H1 (cell line): ENCODE data around the gene FBLIM1. TPM values are rescaled to one million over a fixed set of nuclear protein-coding genes. Genes with fewer than 3 reads are reported as not detected.

Experiments
- CTCF ChIA-PET: fragments of 300-600 bp; sonication (Branson Sonifier 250); formaldehyde crosslinking; loops from one replicate; lab custom pipeline; 2021; ENCODE audit not compliant: partially characterized antibody; lab: Charles Lee
- POLR2A ChIA-PET: fragments of 300-600 bp; sonication (Branson Sonifier 250); formaldehyde crosslinking; loops from one replicate; lab custom pipeline; 2021; ENCODE audit warnings: inconsistent platforms; ENCODE audit not compliant: partially characterized antibody; lab: Charles Lee
- DNase-seq, 2 experiments: peaks; one replicate each; pipeline versions ENCODE4 v3.0.0 to v3.0.0-alpha.2; 2010 to 2022; ENCODE audit warnings: low spot score in 2 of 2, low read depth in 1 of 2, mixed read lengths in 1 of 2
- FAIRE-seq: peaks from 2 replicates; lab custom pipeline; 2011; peaks lifted over from hg19 to GRCh38; lab: Jason Lieb, UNC
- H2AFZ ChIP-seq: 2 replicates; pipeline ENCODE4 v1.8.1; 2012; ENCODE audit warnings: low read length, inconsistent platforms
- H2AK5ac ChIP-seq: 2 replicates; pipeline ENCODE4 v1.6.1; 2013; ENCODE audit warnings: low read depth, low read length
- H2BK120ac ChIP-seq: replicated peaks from 2 replicates; pipeline ENCODE3; 2013; ENCODE audit warnings: low read depth, low read length, inconsistent platforms
- H2BK12ac ChIP-seq: 2 replicates; pipeline ENCODE4 v1.6.1; 2013; ENCODE audit warnings: low read depth, low read length
- H2BK15ac ChIP-seq: 2 replicates; pipeline ENCODE4 v1.6.1; 2013; ENCODE audit warnings: low read length
- H2BK20ac ChIP-seq: 2 replicates; pipeline ENCODE4 v1.6.1; 2013; ENCODE audit warnings: low read length
- H2BK5ac ChIP-seq: 2 replicates; pipeline ENCODE4 v1.6.1; 2013; ENCODE audit warnings: low read depth, low read length
- H3K14ac ChIP-seq: 2 replicates; pipeline ENCODE4 v1.6.1; 2013; ENCODE audit warnings: inconsistent platforms; ENCODE audit not compliant: insufficient read length
- H3K18ac ChIP-seq: 2 replicates; pipeline ENCODE4 v1.6.1; 2013; ENCODE audit warnings: low read length; ENCODE audit errors: extremely low read depth
- H3K23ac ChIP-seq: 2 replicates; pipeline ENCODE4 v1.6.1; 2013; ENCODE audit warnings: inconsistent platforms; ENCODE audit not compliant: insufficient read length
- H3K23me2 ChIP-seq: 2 replicates; pipeline ENCODE4 v1.6.1; 2013; ENCODE audit warnings: low read depth, low read length
- H3K27ac ChIP-seq: 2 replicates; pipeline ENCODE4 v1.6.1; 2011; ENCODE audit warnings: low read depth, low read length, inconsistent platforms
- H3K27me3 ChIP-seq, 4 experiments: replicated peaks in 1 of 4; 1 replicate in 1 of 4; 2 replicates in 3 of 4; pipeline versions ENCODE4 v1.6.1 to v1.8.1; 2011 to 2013; ENCODE audit warnings: low read length in 3 of 4, mild to moderate bottlenecking in 3 of 4, inconsistent platforms in 2 of 4, mixed read lengths in 2 of 4, moderate library complexity in 1 of 4; ENCODE audit not compliant: control insufficient read depth in 3 of 4, insufficient read depth in 3 of 4; ENCODE audit errors: extremely low read depth in 1 of 4
- H3K36me3 ChIP-seq, 4 experiments: 2 replicates each; pipeline versions ENCODE4 v1.6.1 to v1.8.1; 2011 to 2013; ENCODE audit warnings: mild to moderate bottlenecking in 4 of 4, low read length in 3 of 4, moderate library complexity in 2 of 4, control low read depth in 1 of 4, inconsistent platforms in 1 of 4; ENCODE audit not compliant: insufficient read depth in 4 of 4, control insufficient read depth in 2 of 4
- H3K4ac ChIP-seq: replicated peaks from 2 replicates; pipeline ENCODE3; 2013; ENCODE audit warnings: low read length, low read depth, mixed read lengths, inconsistent platforms; ENCODE audit not compliant: insufficient read length
- H3K4me1 ChIP-seq, 4 experiments: replicated peaks in 1 of 4; 1 replicate in 1 of 4; 2 replicates in 3 of 4; pipeline versions ENCODE4 v1.6.1 to v1.8.1; 2011 to 2013; ENCODE audit warnings: low read length in 3 of 4, inconsistent platforms in 2 of 4, mixed read lengths in 1 of 4; ENCODE audit not compliant: insufficient read depth in 4 of 4, control insufficient read depth in 3 of 4
- H3K4me2 ChIP-seq, 2 experiments: 2 replicates each; pipeline versions ENCODE4 v1.6.1 to v1.8.1; 2011 to 2013; ENCODE audit warnings: low read depth in 2 of 2, low read length in 2 of 2, control low read depth in 1 of 2, inconsistent platforms in 1 of 2, mild to moderate bottlenecking in 1 of 2; ENCODE audit not compliant: insufficient read depth in 1 of 2
- H3K4me3 ChIP-seq, 4 experiments: fragments of 200-600, 300-600 bp in 1 of 4; sonication (generic), shearing (Covaris generic), sonication (Bioruptor Twin) in 1 of 4; 2 replicates each; pipeline versions ENCODE4 v1.5.1 to v1.8.1; 2011 to 2016; ENCODE audit warnings: low read length in 4 of 4, low read depth in 3 of 4, control low read depth in 2 of 4, inconsistent platforms in 2 of 4, mild to moderate bottlenecking in 2 of 4, mixed read lengths in 1 of 4, moderate library complexity in 1 of 4; ENCODE audit not compliant: insufficient read depth in 2 of 4; ENCODE audit errors: extremely low read depth in 1 of 4
- H3K56ac ChIP-seq: replicated peaks from 2 replicates; pipeline ENCODE3; 2013; ENCODE audit warnings: low read depth, mild to moderate bottlenecking, mixed read lengths, low read length, inconsistent platforms; ENCODE audit not compliant: insufficient read length
- H3K79me1 ChIP-seq: 2 replicates; pipeline ENCODE4 v1.6.1; 2013; ENCODE audit warnings: low read depth, low read length, control low read depth
- H3K79me2 ChIP-seq, 2 experiments: 2 replicates each; pipeline versions ENCODE4 v1.6.1 to v1.8.1; 2012 to 2013; ENCODE audit warnings: low read length in 2 of 2, mild to moderate bottlenecking in 2 of 2, inconsistent platforms in 1 of 2; ENCODE audit not compliant: insufficient read depth in 2 of 2, control insufficient read depth in 1 of 2
- H3K9ac ChIP-seq, 4 experiments: replicated peaks in 1 of 4; 1 replicate in 1 of 4; 2 replicates in 3 of 4; pipeline versions ENCODE4 v1.6.1 to v1.8.1; 2011 to 2013; ENCODE audit warnings: low read depth in 3 of 4, low read length in 3 of 4, control low read depth in 2 of 4, mild to moderate bottlenecking in 2 of 4, moderate library complexity in 2 of 4, inconsistent platforms in 1 of 4; ENCODE audit errors: extremely low read depth in 1 of 4
- H3K9me3 ChIP-seq, 2 experiments: 2 replicates each; pipeline versions ENCODE4 v1.6.1 to v1.8.1; 2012 to 2013; ENCODE audit warnings: mild to moderate bottlenecking in 2 of 2, moderate library complexity in 2 of 2, control low read depth in 1 of 2, inconsistent platforms in 1 of 2, low read depth in 1 of 2, low read length in 1 of 2, mixed read lengths in 1 of 2; ENCODE audit not compliant: insufficient read depth in 2 of 2
- H4K20me1 ChIP-seq, 2 experiments: replicated peaks in 1 of 2; 2 replicates each; pipeline versions ENCODE3 to v1.8.1; 2011 to 2013; ENCODE audit warnings: inconsistent platforms in 2 of 2, low read length in 2 of 2, mild to moderate bottlenecking in 1 of 2; ENCODE audit not compliant: insufficient read depth in 2 of 2, control insufficient read depth in 1 of 2
- H4K5ac ChIP-seq: 2 replicates; pipeline ENCODE4 v1.6.1; 2013; ENCODE audit warnings: low read length, low read depth, mixed read lengths, inconsistent platforms; ENCODE audit not compliant: insufficient read length
- H4K8ac ChIP-seq: 2 replicates; pipeline ENCODE4 v1.8.0; 2013; ENCODE audit warnings: mild to moderate bottlenecking, moderate library complexity, low read length, inconsistent platforms; ENCODE audit not compliant: insufficient read depth; ENCODE audit errors: extremely low read depth
- H4K91ac ChIP-seq: replicated peaks from 2 replicates; pipeline ENCODE3; 2013; ENCODE audit warnings: low read length, mixed read lengths, inconsistent platforms; ENCODE audit not compliant: insufficient read length
- ASH2L ChIP-seq: fragments of 200-600, 300-600 bp; sonication (generic); IDR thresholded peaks from one replicate; pipeline ENCODE4 v1.7.1; 2017; ENCODE audit warnings: low read length
- BACH1 ChIP-seq: IDR thresholded peaks from 2 replicates; pipeline ENCODE4 v1.6.1; 2012; ENCODE audit warnings: low read length, improper control_type of control experiment
- CREB1 ChIP-seq: IDR thresholded peaks from 2 replicates; pipeline ENCODE4 v1.6.1; 2012; ENCODE audit warnings: inconsistent platforms
- CTCF ChIP-seq, 3 experiments: IDR thresholded peaks; 1 replicate in 2 of 3; 2 replicates in 1 of 3; pipeline versions ENCODE4 v1.5.1 to v1.6.1; 2011; ENCODE audit warnings: low read length in 3 of 3, mild to moderate bottlenecking in 3 of 3, inconsistent platforms in 2 of 3, low read depth in 1 of 3, moderate library complexity in 1 of 3; ENCODE audit not compliant: insufficient read depth in 1 of 3; ENCODE audit errors: control extremely low read depth in 1 of 3
- HDAC2 ChIP-seq, 2 experiments: fragments of 300-600 bp in 1 of 2; sonication (generic) in 1 of 2; IDR thresholded peaks; 2 replicates each; pipeline ENCODE4 v1.6.1; 2011 to 2012; ENCODE audit warnings: low read depth in 2 of 2, low read length in 2 of 2, mild to moderate bottlenecking in 2 of 2, moderate library complexity in 2 of 2, borderline replicate concordance in 1 of 2, inconsistent platforms in 1 of 2
- PHF8 ChIP-seq: fragments of 200-600 bp; sonication (generic); conservative IDR thresholded peaks from 2 replicates; pipeline ENCODE4 v1.7.1; 2012; ENCODE audit warnings: low read depth, mild to moderate bottlenecking, inconsistent platforms, low read length, moderate library complexity
- WGBS, 2 experiments: shearing (Covaris generic) in 1 of 2; methylation state at CpG; one replicate each; pipeline versions ENCODE4 v1.1.6 to v1.1.7; 2013 to 2015; ENCODE audit warnings: low lambda C conversion rate in 2 of 2, mixed read lengths in 2 of 2, inconsistent platforms in 1 of 2, low coverage in 1 of 2, missing lambda C conversion rate in 1 of 2; ENCODE audit not compliant: insufficient replicate concordance in 2 of 2, insufficient coverage in 1 of 2, insufficient read length in 1 of 2; ENCODE audit errors: extremely low coverage in 1 of 2, missing lambda C conversion rate in 1 of 2; 5-methylcytosine and 5-hydroxymethylcytosine counted together
- polyA plus RNA-seq, 7 experiments: library from polyadenylated mRNA; depleted of rRNA in 3 of 7; stranded (reverse) in 5 of 7; unstranded in 2 of 7; fragments of >200 nt in 5 of 7; fragments of 200-250 nt in 2 of 7; gene quantifications; 1 replicate in 5 of 7; 2 replicates in 1 of 7; 4 replicates in 1 of 7; pipeline versions ENCODE4 v1.2.1 to v1.2.3, GENCODE V29; 2011 to 2013; ENCODE audit warnings: missing spikeins in 2 of 7, mixed read lengths in 2 of 7
- total RNA-seq: library from RNA; stranded (reverse); fragmentation: NEBNext Ultra II Directional; extraction: Animal tissue kit (Norgen Biotek cat#: 25700); gene quantifications from 2 replicates; pipeline ENCODE4 v1.2.1, GENCODE V29; 2021
- TF ChIP-seq, protein P1 (sequence below): IDR thresholded peaks from 2 replicates; pipeline ENCODE4 v1.6.1; 2012; ENCODE audit warnings: low read length, inconsistent platforms

The FBLIM1 gene
- total and polyA plus RNA-seq, 2 of the 8 experiments (the other 6 are each of a cell fraction or from before 2014, with no cell fraction given) = 66.6 to 66.7 TPM

DNA sequence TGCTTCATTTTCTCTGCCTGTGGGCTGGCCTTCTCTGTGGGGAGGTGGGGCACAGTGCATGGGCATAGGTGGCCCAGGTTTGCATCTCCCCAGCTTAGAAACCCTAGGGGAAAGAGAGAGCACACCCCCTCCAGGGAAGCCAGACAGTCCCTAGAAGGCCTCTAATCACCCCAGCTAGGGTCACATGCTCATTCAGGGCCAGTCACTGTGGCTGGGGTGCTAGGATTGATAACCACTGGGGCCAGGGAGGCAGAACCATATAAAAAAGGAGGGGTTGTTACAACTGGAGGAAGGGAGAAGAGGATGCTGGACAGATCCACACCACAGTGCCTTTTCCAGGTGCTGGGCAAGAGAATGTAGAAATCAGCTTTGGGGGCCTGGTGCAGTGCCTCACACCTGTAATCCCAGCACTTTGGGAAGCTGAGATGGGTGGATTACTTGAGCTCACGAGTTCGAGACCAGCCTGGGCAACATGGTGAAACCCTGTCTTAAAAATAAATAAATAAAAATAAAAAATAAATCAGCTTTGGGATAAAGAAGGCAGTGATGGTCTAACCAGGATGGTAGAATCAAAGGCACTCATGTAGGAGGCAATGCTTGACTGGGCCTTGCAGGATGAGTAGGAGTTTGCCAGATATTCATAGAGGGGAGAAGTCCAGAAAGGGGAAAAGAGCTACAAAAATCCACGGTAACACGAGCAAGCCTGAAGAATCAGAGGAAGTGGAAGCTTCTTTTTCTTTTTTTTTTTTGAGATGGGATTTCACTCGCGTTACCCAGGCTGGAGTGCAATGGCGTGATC lies 19.5 kb downstream of the FBLIM1 start:
- no peak overlapping the region for H2AFZ ChIP-seq
- H3K9me3 ChIP-seq = no peaks in the 10 kb centered on the region
- H3K27ac ChIP-seq = no peak overlapping the region
- 91% methylated on average over 7 of the region's 7 CpGs; no CpG with 5 or more reads in 1 of the 2 experiments for WGBS, 2 experiments
- H2BK20ac ChIP-seq = no peak overlapping the region
- no peak overlapping the region for H2BK12ac ChIP-seq
- FAIRE-seq = no peak
- H3K9ac ChIP-seq = no peak overlapping the region
- no peak overlapping the region for H4K91ac ChIP-seq
- no peak overlapping the region for H4K5ac ChIP-seq
- no peak overlapping the region for H3K23ac ChIP-seq
- no peak overlapping the region for H3K14ac ChIP-seq
- no peak overlapping the region for H3K4ac ChIP-seq
- H3K4me1 ChIP-seq = no peaks in the 10 kb centered on the region
- no peak overlapping the region for H2BK120ac ChIP-seq
- no peaks in the 10 kb centered on the region for H3K23me2 ChIP-seq
- no peak overlapping the region for H3K4me3 ChIP-seq
- peaks cover 25 to 69% (median 47%) of the 10 kb centered on the region in 4 experiments for H3K36me3 ChIP-seq
- H2AK5ac ChIP-seq = no peak overlapping the region
- H3K79me1 ChIP-seq = 0 out of 2 replicates have a peak, but pooled peaks cover 3% of the 10 kb centered on the region
- H4K20me1 ChIP-seq = peaks cover 3 to 4% of the 10 kb centered on the region in 2 experiments
- H3K27me3 ChIP-seq = no peaks in the 10 kb centered on the region
- no peak overlapping the region for H4K8ac ChIP-seq
- no peak overlapping the region for H3K4me2 ChIP-seq
- CTCF ChIA-PET = interaction anchor here (0.7 to 1.8 kb wide), 3 partner anchors 10 to 45 kb away, joined by 3 to 6 read pairs (median 4); no protein-coding TSS in a partner anchor
- no peak overlapping the region for H3K18ac ChIP-seq
- DNase-seq = no peak
- H3K79me2 ChIP-seq = no peaks in the 10 kb centered on the region
- H2BK5ac ChIP-seq = no peak overlapping the region
- H3K56ac ChIP-seq = no peak overlapping the region
- H2BK15ac ChIP-seq = no peak overlapping the region
- POLR2A ChIA-PET = interaction anchor here (0.9 to 6.3 kb wide), 5 partner anchors 9 to 29 kb away, joined by 3 to 33 read pairs (median 10); no protein-coding TSS in a partner anchor
- TF ChIP-seq HDAC2 (IDR thresholded peaks at IDR 0.05; ENCODE audit: borderline replicate concordance in 1 of 2, low read depth in 2 of 2, low read length in 2 of 2) = no peak
- TF ChIP-seq, protein P1, sequence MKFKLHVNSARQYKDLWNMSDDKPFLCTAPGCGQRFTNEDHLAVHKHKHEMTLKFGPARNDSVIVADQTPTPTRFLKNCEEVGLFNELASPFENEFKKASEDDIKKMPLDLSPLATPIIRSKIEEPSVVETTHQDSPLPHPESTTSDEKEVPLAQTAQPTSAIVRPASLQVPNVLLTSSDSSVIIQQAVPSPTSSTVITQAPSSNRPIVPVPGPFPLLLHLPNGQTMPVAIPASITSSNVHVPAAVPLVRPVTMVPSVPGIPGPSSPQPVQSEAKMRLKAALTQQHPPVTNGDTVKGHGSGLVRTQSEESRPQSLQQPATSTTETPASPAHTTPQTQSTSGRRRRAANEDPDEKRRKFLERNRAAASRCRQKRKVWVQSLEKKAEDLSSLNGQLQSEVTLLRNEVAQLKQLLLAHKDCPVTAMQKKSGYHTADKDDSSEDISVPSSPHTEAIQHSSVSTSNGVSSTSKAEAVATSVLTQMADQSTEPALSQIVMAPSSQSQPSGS = no peak
- no peak for TF ChIP-seq ASH2L
- no peak for TF ChIP-seq CTCF (IDR thresholded peaks at IDR 0.05; ENCODE audit: control extremely low read depth in 1 of 3, insufficient read depth in 1 of 3, low read depth in 1 of 3, low read length in 3 of 3)
- TF ChIP-seq BACH1 = no peak
- TF ChIP-seq PHF8 = no peak
- TF ChIP-seq CREB1 = no peak
